GM23248 (cell line): Measurements from ENCODE around the gene AP2B1.

Source experiments
- EZH2 ChIP-seq: fragments of 200-600 bp; sonication (generic); IDR thresholded peaks from 2 replicates; pipeline ENCODE4 v1.6.1; 2018; ENCODE audit warnings: antibody characterized with exemption, mild to moderate bottlenecking; ENCODE audit not compliant: insufficient read depth, poor library complexity, severe bottlenecking
- EZH2phosphoT487 ChIP-seq: fragments of 200-600 bp; sonication (generic); IDR thresholded peaks from 2 replicates; pipeline ENCODE4 v1.6.1; 2018; ENCODE audit warnings: antibody characterized with exemption, moderate library complexity, mild to moderate bottlenecking, low read depth; ENCODE audit not compliant: insufficient read depth

DNA sequence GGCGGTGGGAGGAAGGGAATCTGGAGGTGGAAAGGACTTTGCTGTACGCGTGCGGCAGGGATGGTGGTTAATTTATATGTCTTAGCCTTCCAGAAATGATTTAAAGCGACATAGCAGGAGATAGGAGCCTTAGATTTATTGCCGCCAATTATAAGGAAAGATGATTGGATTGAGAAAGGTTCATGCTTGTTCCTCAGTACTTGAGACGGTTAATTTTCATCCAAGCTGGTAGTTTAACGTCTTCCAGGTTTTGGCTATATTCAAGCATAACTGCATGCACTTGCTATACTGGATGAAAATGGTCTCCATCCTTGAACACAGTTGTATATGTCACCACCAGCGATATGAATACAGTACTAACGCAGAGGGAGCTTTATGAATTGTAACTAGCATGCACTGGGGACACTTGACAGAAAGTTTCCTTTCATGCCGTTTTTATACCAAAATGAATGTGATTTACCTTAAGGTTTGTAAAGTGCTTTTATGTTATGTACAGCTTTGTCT, 8.1 kb upstream of the AP2B1 start:
- no peak for TF ChIP-seq EZH2phosphoT487
- TF ChIP-seq EZH2 = no peak
